Fibroblast of lung (primary cell): ENCODE data around the gene MLST8. TPM values are rescaled to one million over a fixed set of nuclear protein-coding genes. Genes with fewer than 3 reads are reported as not detected.
A peak's percentile ranks its signal among the peaks of the same experiment; 100 is the strongest.

ENCODE experiments used
- DNase-seq, 2 donors: peaks; one replicate each; pipeline versions ENCODE4 v3.0.0 to v3.0.0-alpha.2; 2010; ENCODE audit warnings: low read depth in 2 of 2
- H2AFZ ChIP-seq: 2 replicates; pipeline ENCODE4 v1.5.1; 2012; ENCODE audit warnings: low read length, control low read depth, inconsistent platforms
- H3K27ac ChIP-seq: 2 replicates; pipeline ENCODE4 v1.5.1; 2011; ENCODE audit warnings: low read length, control low read depth; ENCODE audit not compliant: insufficient read depth
- H3K27me3 ChIP-seq: 2 replicates; pipeline ENCODE4 v1.5.1; 2011; ENCODE audit warnings: mild to moderate bottlenecking, low read length; ENCODE audit not compliant: control insufficient read depth, insufficient read depth
- H3K36me3 ChIP-seq: 2 replicates; pipeline ENCODE4 v1.5.1; 2011; ENCODE audit warnings: low read length; ENCODE audit not compliant: control insufficient read depth, insufficient read depth
- H3K4me1 ChIP-seq: 2 replicates; pipeline ENCODE4 v1.5.1; 2011; ENCODE audit warnings: low read length; ENCODE audit not compliant: control insufficient read depth, insufficient read depth; ENCODE audit errors: extremely low read depth
- H3K4me2 ChIP-seq: 2 replicates; pipeline ENCODE4 v1.5.1; 2011; ENCODE audit warnings: low read length, control low read depth; ENCODE audit not compliant: insufficient read depth; ENCODE audit errors: extremely low read depth
- H3K4me3 ChIP-seq, 4 experiments: fragments of 200-600 bp in 1 of 4; sonication (generic) in 1 of 4; replicated peaks in 1 of 4; 2 replicates each; pipeline ENCODE4 v1.5.1; 2011 to 2016; ENCODE audit warnings: low read length in 4 of 4, low read depth in 3 of 4, mild to moderate bottlenecking in 3 of 4, control low read depth in 2 of 4, inconsistent platforms in 1 of 4, mixed read lengths in 1 of 4; ENCODE audit not compliant: insufficient read depth in 1 of 4; ENCODE audit errors: control extremely low read depth in 1 of 4
- H3K79me2 ChIP-seq: 2 replicates; pipeline ENCODE4 v1.5.1; 2012; ENCODE audit warnings: mild to moderate bottlenecking, low read length, inconsistent platforms; ENCODE audit not compliant: control insufficient read depth, insufficient read depth
- H3K9ac ChIP-seq: 2 replicates; pipeline ENCODE4 v1.5.1; 2011; ENCODE audit warnings: mild to moderate bottlenecking, low read length, control low read depth; ENCODE audit not compliant: insufficient read depth
- H3K9me3 ChIP-seq: 2 replicates; pipeline ENCODE4 v1.5.1; 2012; ENCODE audit warnings: low read depth, low read length; ENCODE audit not compliant: control insufficient read depth, insufficient read depth
- H4K20me1 ChIP-seq: 2 replicates; pipeline ENCODE4 v1.5.1; 2011; ENCODE audit warnings: low read length; ENCODE audit not compliant: control insufficient read depth, insufficient read depth; ENCODE audit errors: extremely low read depth
- EZH2 ChIP-seq: IDR thresholded peaks from 2 replicates; pipeline ENCODE4 v1.5.1; 2012; ENCODE audit warnings: low read length, control low read depth, mild to moderate bottlenecking; ENCODE audit errors: missing control alignments
- polyA plus RNA-seq, 2 donors: library from polyadenylated mRNA; depleted of rRNA in 1 of 2; stranded (reverse) in 1 of 2; unstranded in 1 of 2; fragments of >200 nt; gene quantifications; 2 replicates each; pipeline ENCODE4 v1.2.1, GENCODE V29; 2011 to 2012; ENCODE audit warnings: missing spikeins in 1 of 2
- total RNA-seq: library from RNA; depleted of rRNA; stranded (reverse); fragments of >200 nt; gene quantifications from 2 replicates; pipeline ENCODE4 v1.2.1, GENCODE V29; 2014
- TF ChIP-seq, protein P1 (sequence below), 2 donors: IDR thresholded peaks in 1 of 2; conservative IDR thresholded peaks in 1 of 2; 1 replicate in 1 of 2; 2 replicates in 1 of 2; pipeline ENCODE4 v1.5.1; 2011 to 2012; ENCODE audit warnings: low read length in 2 of 2, control low read depth in 1 of 2, inconsistent platforms in 1 of 2, low read depth in 1 of 2, mild to moderate bottlenecking in 1 of 2

Gene MLST8
- total and polyA plus RNA-seq, 2 donors (not counting 1 experiment from before 2014, with no cell fraction given) = 16.8 to 30.9 TPM

- Histone ChIP-seq H3K27me3 (no peaks in the 10 kb centered on the region), H4K20me1 (no peaks in the 10 kb centered on the region), H3K4me2 (peak within 1 kb of the TSS; percentile 99), H3K4me1 (peaks cover 7% of the 10 kb centered on the region), H3K27ac (peak within 1 kb of the TSS; percentile 98), H3K9me3 (no peaks in the 10 kb centered on the region), H3K9ac (peak within 1 kb of the TSS; percentile 84), H3K4me3 (peak within 1 kb of the TSS; percentile 76 to 86 (median 80)), H3K79me2 (peaks cover 18% of the 10 kb centered on the region), H3K36me3 (peaks cover 5% of the 10 kb centered on the region), H2AFZ (peak within 1 kb of the TSS; percentile 96)
- no peak for TF ChIP-seq EZH2
- TF ChIP-seq, protein P1, sequence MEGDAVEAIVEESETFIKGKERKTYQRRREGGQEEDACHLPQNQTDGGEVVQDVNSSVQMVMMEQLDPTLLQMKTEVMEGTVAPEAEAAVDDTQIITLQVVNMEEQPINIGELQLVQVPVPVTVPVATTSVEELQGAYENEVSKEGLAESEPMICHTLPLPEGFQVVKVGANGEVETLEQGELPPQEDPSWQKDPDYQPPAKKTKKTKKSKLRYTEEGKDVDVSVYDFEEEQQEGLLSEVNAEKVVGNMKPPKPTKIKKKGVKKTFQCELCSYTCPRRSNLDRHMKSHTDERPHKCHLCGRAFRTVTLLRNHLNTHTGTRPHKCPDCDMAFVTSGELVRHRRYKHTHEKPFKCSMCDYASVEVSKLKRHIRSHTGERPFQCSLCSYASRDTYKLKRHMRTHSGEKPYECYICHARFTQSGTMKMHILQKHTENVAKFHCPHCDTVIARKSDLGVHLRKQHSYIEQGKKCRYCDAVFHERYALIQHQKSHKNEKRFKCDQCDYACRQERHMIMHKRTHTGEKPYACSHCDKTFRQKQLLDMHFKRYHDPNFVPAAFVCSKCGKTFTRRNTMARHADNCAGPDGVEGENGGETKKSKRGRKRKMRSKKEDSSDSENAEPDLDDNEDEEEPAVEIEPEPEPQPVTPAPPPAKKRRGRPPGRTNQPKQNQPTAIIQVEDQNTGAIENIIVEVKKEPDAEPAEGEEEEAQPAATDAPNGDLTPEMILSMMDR (conservative IDR thresholded peaks at IDR 0.05 in 1 of 2, IDR thresholded peaks at IDR 0.05 in 1 of 2; ENCODE audit: low read depth in 1 of 2, low read length in 2 of 2) = no peak
- DNase-seq = no peak
Observed at GRCh38 chr16:2214719-2214968, 9.4 kb downstream of the MLST8 start, which contains the start of gene PGP. PGP (minus strand) TSS chr16:2214840; CDS start chr16:2214777, 63 bp downstream.

- peaks cover 18% of the 10 kb centered on the region for H3K79me2 ChIP-seq
- no peaks in the 10 kb centered on the region for H3K27me3 ChIP-seq
- no peak overlapping the region for H3K9ac ChIP-seq
- H2AFZ ChIP-seq = no peak overlapping the region
- H3K9me3 ChIP-seq = no peaks in the 10 kb centered on the region
- DNase-seq = no peak
- H3K27ac ChIP-seq = no peak overlapping the region
- H3K36me3 ChIP-seq = peaks cover 2% of the 10 kb centered on the region
- no peaks in the 10 kb centered on the region for H4K20me1 ChIP-seq
- TF ChIP-seq, protein P1 (conservative IDR thresholded peaks at IDR 0.05 in 1 of 2, IDR thresholded peaks at IDR 0.05 in 1 of 2; ENCODE audit: low read depth in 1 of 2, low read length in 2 of 2) = no peak
- TF ChIP-seq EZH2 = no peak
- no peak overlapping the region for H3K4me2 ChIP-seq
- H3K4me3 ChIP-seq = no peak overlapping the region
- H3K4me1 ChIP-seq = peaks cover 7% of the 10 kb centered on the region
Observed at GRCh38 chr16:2216330-2216729, 11.1 kb downstream of the MLST8 start.

GRCh38 chr16:2223221-2223941 lies 18.1 kb downstream of the MLST8 start, which contains the start of gene E4F1:
E4F1 (plus strand) TSS chr16:2223591; CDS start chr16:2223614, 23 bp downstream.
- H3K27ac ChIP-seq = peak within 1 kb of the TSS; percentile 73
- peak within 1 kb of the TSS; percentile 94 for H3K4me2 ChIP-seq
- no peaks in the 10 kb centered on the region for H3K27me3 ChIP-seq
- peaks cover 2% of the 10 kb centered on the region for H3K4me1 ChIP-seq
- H2AFZ ChIP-seq = peak within 1 kb of the TSS; percentile 47
- DNase-seq = peak; percentile 99 to 100
- no peaks in the 10 kb centered on the region for H3K9me3 ChIP-seq
- TF ChIP-seq, protein P1 (conservative IDR thresholded peaks at IDR 0.05 in 1 of 2, IDR thresholded peaks at IDR 0.05 in 1 of 2; ENCODE audit: low read depth in 1 of 2, low read length in 2 of 2) = no peak
- TF ChIP-seq EZH2 = no peak
- H3K4me3 ChIP-seq = peak within 1 kb of the TSS; percentile 75 to 99 (median 84)
- H4K20me1 ChIP-seq = no peaks in the 10 kb centered on the region
- peaks cover 3% of the 10 kb centered on the region for H3K36me3 ChIP-seq
- H3K79me2 ChIP-seq = peaks cover 38% of the 10 kb centered on the region
- peak within 1 kb of the TSS; percentile 86 for H3K9ac ChIP-seq
